ENCODE measurements around the gene UBE2G2. TPM values are rescaled to one million over a fixed set of nuclear protein-coding genes. Genes with fewer than 3 reads are reported as not detected.
A peak's percentile ranks its signal among the peaks of the same experiment; 100 is the strongest.

Gene UBE2G2
- total RNA-seq, 1 donor from 2014 or later = 111 TPM

DNA sequence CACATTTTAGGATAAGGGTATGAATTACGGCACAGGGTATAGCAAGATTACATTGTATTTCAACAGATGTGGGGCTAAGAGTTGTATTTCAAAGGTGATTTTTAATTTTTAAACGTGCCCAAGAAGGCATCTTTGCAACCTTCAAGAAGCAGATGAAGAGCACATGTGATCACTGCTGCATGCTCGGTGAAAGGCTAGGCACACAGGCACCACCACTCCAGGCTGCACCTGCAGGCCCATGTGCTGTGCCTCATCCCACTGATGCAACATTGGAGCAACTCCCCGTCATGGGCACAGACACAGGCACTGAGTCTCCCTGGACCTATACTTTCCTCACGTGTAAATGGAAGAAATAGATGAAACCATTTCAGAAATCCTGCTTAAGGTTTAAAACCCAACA, 23.5 kb downstream of the UBE2G2 start:
- H3K9me3 Mint-ChIP-seq = no peaks in the 10 kb centered on the region
- peaks cover 39% of the 10 kb centered on the region for H3K4me1 Mint-ChIP-seq
- TF ChIP-seq, protein P1, sequence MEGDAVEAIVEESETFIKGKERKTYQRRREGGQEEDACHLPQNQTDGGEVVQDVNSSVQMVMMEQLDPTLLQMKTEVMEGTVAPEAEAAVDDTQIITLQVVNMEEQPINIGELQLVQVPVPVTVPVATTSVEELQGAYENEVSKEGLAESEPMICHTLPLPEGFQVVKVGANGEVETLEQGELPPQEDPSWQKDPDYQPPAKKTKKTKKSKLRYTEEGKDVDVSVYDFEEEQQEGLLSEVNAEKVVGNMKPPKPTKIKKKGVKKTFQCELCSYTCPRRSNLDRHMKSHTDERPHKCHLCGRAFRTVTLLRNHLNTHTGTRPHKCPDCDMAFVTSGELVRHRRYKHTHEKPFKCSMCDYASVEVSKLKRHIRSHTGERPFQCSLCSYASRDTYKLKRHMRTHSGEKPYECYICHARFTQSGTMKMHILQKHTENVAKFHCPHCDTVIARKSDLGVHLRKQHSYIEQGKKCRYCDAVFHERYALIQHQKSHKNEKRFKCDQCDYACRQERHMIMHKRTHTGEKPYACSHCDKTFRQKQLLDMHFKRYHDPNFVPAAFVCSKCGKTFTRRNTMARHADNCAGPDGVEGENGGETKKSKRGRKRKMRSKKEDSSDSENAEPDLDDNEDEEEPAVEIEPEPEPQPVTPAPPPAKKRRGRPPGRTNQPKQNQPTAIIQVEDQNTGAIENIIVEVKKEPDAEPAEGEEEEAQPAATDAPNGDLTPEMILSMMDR (conservative IDR thresholded peaks at IDR 0.05) = no peak
- no peak overlapping the region for H3K27ac Mint-ChIP-seq (ENCODE audit: unreplicated experiment)
- DNase-seq (ENCODE audit: low read depth, low spot score) = no peak
- no peaks in the 10 kb centered on the region for H3K27me3 Mint-ChIP-seq (ENCODE audit: low read depth)
- H3K4me3 Mint-ChIP-seq = no peak overlapping the region
- H3K36me3 Mint-ChIP-seq (ENCODE audit: low read depth) = peaks cover 20% of the 10 kb centered on the region

- H3K4me3 Mint-ChIP-seq = no peak overlapping the region
- no peak overlapping the region for H3K27ac Mint-ChIP-seq (ENCODE audit: unreplicated experiment)
- H3K27me3 Mint-ChIP-seq (ENCODE audit: low read depth) = no peaks in the 10 kb centered on the region
- no peak for DNase-seq (ENCODE audit: low read depth, low spot score)
- H3K9me3 Mint-ChIP-seq = no peaks in the 10 kb centered on the region
- H3K36me3 Mint-ChIP-seq (ENCODE audit: low read depth) = peaks cover 21% of the 10 kb centered on the region
- TF ChIP-seq, protein P1 (conservative IDR thresholded peaks at IDR 0.05) = no peak
- H3K4me1 Mint-ChIP-seq = peaks cover 33% of the 10 kb centered on the region
These were observed 26.6 kb downstream of the UBE2G2 start for GRCh38 chr21:44774972-44775371.

DNA sequence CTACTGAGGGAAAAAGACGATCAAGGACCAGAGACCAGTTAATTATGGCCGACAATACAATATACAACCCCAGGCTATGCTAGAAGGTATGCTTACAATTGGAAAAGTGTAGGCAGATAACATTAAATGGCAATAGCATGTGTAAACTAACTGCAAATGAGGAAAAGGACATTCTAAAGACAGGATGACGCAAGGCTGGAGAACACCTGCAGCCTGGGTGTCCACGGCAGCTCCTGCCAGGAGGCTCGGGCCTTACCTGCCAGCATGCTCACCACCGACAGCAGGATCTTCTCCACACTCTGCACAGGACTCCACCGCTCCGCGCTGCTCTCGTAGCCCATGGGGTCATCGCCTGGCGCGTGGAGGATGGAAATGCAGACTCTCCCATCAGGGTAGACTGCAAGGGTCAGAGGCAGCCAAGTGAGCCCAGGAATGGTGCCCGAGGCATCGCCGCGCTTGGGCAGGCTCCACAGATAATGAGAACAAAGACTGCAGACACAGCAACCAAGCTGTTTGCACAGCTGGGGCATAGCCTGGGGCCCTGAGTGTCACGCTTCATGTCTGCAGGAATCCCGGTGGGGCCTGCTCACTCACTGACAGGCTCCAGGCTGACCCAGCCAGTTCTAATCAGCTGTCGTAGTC, 28.2 kb downstream of the UBE2G2 start:
- Mint-ChIP-seq H3K4me1 (peaks cover 34% of the 10 kb centered on the region), H3K4me3 (no peak overlapping the region), H3K27ac (ENCODE audit: unreplicated experiment) (no peak overlapping the region), H3K9me3 (no peaks in the 10 kb centered on the region), H3K27me3 (ENCODE audit: low read depth) (no peaks in the 10 kb centered on the region), H3K36me3 (ENCODE audit: low read depth) (peaks cover 21% of the 10 kb centered on the region)
- TF ChIP-seq, protein P1 (conservative IDR thresholded peaks at IDR 0.05) = no peak
- DNase-seq (ENCODE audit: low read depth, low spot score) = peak; percentile 34

- no peak for DNase-seq (ENCODE audit: low read depth, low spot score)
- TF ChIP-seq, protein P1 (conservative IDR thresholded peaks at IDR 0.05) = no peak
- no peaks in the 10 kb centered on the region for H3K9me3 Mint-ChIP-seq
- H3K4me3 Mint-ChIP-seq = no peak overlapping the region
- peak overlapping the region; percentile 69 for H3K27ac Mint-ChIP-seq (ENCODE audit: unreplicated experiment)
- peaks cover 30% of the 10 kb centered on the region for H3K4me1 Mint-ChIP-seq
- peaks cover 21% of the 10 kb centered on the region for H3K36me3 Mint-ChIP-seq (ENCODE audit: low read depth)
- H3K27me3 Mint-ChIP-seq (ENCODE audit: low read depth) = no peaks in the 10 kb centered on the region
These were observed 29.6 kb downstream of the UBE2G2 start for GRCh38 chr21:44771896-44772525.

GRCh38 chr21:44767834-44768831, 33.5 kb downstream of the UBE2G2 start:
- Mint-ChIP-seq H3K27ac (ENCODE audit: unreplicated experiment) (no peak overlapping the region), H3K36me3 (ENCODE audit: low read depth) (peaks cover 9% of the 10 kb centered on the region), H3K9me3 (no peaks in the 10 kb centered on the region), H3K27me3 (ENCODE audit: low read depth) (no peaks in the 10 kb centered on the region), H3K4me3 (no peak overlapping the region), H3K4me1 (peaks cover 16% of the 10 kb centered on the region)
- DNase-seq (ENCODE audit: low read depth, low spot score) = no peak
- TF ChIP-seq, protein P1 (conservative IDR thresholded peaks at IDR 0.05) = no peak
